ENCODE measurements around the gene FRMD4A.
"Not testable (repeated sequence)": the region's sequence is repeated elsewhere in the genome, so short reads cannot be mapped to it uniquely, and the experiment has no call there.

The FRMD4A gene

DNA sequence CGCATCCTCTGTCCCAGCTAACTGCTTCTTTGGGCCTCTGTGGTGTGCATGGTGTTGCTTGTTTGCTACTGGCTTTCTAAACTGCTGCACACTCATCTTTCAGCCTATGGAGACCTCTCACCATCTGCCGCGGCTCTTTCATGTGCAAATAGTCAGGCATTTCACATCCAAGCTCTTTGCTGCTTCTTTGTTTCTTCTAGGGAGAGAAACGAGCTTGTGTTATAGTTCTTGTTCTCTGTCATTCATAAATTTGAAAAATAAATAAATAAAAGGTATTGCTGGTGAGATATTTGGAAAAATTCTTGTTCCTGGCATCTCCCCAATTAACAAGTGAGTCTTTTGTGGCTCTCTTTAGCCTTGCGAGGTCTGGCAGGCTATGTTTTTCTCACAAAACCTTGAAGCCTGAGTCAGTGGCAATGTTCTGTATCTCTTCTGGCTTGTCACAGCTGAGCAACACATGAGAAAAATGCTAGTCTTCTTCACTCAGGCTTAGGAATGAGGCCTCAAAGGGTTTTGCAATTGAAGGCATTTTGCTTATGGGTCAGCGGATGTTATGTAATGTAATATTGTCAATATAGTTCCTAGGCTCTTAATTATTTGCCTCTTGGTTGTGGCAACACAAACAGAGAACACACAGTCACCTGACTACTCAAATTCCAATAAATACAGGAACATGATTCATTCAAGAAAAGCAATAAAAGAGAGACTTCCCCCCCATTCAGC, 274.0 kb downstream of the FRMD4A start:
- DNase-seq (ENCODE audit: low read depth in 2 of 2) = no peak

DNA sequence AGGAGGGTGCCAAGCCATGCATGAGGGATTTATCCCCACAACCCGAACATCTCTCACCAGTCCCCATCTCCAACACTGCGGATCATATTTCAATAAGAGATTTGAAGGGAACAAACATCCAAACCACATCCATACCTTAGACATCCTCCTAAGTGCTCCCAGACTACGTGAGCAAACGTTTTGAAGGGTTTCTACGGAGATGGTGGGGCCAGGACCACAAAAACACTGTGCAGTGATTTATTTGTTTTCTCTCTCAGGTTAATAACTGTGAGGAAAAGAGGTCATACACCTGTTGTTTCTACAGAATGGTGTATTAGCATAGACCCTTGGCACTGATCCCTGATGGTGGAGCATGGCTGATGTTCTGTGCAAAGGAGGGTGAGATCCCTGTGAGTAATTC, 277.8 kb downstream of the FRMD4A start:
- no peak for DNase-seq (ENCODE audit: low read depth in 2 of 2)

DNA sequence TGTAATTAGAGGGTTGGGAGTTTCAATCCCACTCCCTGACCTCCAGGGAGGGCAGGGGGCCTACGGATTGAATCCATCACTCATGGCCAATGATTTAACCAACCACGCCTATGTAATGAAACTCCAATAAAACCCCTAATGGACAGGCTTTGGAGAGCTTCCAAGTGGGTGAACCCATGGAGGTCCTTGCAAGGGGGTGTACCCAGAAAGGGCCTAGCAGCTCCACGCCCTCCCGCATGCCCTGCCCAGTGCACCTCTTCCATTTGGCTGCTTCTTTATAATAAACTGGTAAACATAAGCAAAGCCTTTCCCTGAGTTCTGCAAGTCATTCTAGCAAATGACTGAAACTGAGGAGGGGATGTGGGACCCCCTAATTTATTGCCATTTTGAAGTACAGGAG, 280.1 kb downstream of the FRMD4A start:
- DNase-seq (ENCODE audit: low read depth in 2 of 2) = no peak

DNA sequence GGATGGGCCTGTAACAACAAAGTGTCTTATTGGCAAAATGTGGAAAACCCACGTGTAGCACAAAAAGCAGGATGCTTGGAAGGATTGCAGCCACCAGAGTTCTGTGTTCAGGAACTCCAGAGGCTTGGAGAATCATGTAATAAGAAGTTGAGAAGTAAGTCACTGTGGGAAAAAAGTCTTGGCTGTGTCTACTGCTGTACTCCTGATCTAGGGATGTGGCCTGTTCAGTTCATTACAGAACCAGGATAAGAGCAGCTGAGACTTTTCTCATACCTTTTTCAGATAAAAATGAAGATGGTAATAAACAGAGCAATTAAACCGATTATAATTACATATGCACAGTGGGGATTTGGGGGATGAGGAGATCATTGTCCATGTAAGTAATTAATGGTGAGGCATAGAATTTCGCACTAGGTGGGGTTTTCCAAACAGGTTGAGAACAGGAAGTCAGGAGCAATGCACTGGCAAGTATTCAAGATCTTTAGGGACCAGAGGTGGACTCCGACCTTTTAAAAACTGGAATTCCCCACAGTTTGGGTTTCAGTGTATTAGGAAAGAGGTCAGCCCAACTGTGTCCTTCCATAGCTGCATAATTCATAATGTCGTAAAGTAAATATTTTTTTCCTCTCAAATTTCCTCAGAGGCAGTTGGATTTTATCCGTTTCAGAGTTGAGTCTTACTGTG, 281.7 kb downstream of the FRMD4A start:
- DNase-seq (ENCODE audit: low read depth in 2 of 2) = no peak

DNA sequence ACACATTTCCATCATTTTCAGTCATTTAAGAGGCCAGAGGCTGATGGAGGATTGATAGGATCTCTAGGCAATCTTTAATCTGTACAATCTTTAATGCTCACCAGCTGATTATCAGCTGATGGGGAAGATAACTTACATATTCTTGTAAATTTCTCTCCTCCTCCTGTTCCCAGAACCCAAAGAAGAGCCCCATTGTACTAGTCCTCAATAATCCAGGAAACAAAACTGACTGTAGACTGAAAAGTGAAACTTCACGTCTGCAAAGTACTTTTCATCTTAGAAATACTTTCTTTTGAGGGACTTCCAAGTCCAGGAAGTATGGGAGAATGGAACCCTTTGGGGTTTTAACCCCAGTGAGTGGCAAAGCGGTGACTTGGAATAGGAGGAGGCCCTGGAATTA, 283.3 kb downstream of the FRMD4A start:
- DNase-seq (ENCODE audit: low read depth in 2 of 2) = no peak

DNA sequence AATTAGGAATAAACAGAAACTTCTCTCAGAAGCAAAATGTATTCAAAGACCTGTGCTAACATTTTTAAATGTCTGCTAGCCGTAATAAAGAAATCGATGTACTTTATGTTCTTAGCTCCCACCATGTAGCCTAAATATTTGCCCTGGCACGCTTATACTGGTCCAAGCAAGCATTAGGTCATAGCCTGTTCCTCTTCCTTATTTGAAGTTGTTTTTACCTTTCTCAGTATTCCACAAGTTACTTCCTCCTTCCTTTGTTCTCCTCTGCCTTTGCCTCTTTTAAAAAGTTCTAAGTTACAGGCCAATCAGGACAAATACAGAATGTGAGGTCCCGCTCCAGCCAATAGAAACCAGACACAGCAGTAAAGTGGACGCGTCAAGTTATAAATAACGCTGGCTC, 288.7 kb downstream of the FRMD4A start:
- not testable (repeated sequence) for DNase-seq (ENCODE audit: low read depth in 2 of 2)

DNA sequence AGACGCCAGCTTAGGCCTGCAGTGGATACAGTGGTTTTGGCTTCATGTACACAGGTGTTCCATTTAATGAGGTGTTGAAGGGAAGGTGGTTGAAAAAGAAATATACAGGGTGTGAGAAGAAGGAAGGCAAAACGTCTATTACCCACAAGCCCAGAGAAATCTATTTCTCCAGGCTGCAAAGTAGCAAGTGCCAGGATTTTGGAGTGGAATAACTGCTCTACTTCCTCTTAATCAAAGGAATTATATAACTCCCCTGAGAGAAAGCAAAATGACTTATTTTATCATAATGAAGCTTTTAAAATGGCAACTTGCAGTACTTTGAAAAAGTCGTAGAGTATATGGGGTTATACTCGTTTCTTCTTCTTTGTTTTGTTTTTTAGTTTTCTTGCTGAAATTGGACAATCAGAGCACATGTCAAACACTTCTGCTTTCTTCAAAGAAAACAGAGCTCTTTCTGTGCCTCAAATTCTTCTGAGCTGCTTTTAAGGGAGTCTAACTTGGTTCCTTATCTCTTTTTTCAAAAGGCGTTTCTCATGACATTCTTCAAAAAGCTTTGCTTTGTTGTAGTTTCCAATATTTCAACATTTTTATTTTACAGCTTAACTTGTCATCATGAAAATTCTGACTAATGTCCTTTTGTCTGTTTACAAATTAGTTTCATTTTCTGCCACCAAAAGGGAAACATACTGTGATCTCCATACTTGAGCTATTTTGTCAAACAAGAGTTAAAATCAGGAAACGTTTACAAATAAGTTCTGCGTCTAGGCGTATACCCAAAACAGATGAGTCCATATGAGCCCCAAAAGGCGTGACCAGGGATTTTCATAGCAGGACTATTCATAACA, 289.7 kb downstream of the FRMD4A start:
- no peak for DNase-seq (ENCODE audit: low read depth in 2 of 2)

DNA sequence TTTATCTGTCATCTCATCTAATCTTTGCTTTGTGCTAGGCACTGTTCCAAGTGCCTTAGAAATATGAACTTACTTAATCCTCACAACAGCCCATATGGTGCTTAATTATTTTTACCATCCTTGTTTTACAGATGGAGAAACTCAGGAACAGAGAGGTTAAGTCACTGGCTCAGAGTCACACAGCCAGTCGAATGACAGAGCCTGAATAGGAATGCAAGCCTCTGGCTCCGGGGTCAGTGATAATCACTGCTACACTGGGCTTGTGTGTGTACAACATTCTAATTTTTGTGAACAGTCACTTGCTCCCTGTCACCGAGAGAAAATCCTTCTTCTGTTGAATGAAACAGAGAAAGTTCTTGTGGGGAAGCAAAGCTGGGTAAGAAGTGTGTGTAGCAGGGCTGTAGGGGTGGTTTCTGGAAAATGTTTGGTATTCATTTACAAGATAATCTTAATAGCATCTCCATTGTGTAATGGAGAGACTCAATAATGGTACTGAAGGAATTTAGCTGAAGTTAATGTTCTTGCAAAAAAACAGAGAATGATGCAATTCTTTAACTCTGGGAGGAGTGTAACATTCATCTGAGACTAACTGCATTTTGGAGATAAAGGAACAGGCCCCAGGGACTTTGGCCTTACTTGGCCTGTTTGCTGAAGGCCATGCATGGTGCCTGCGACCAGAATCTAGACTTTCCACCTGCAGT, 290.6 kb downstream of the FRMD4A start:
- no peak for DNase-seq (ENCODE audit: low read depth in 2 of 2)

DNA sequence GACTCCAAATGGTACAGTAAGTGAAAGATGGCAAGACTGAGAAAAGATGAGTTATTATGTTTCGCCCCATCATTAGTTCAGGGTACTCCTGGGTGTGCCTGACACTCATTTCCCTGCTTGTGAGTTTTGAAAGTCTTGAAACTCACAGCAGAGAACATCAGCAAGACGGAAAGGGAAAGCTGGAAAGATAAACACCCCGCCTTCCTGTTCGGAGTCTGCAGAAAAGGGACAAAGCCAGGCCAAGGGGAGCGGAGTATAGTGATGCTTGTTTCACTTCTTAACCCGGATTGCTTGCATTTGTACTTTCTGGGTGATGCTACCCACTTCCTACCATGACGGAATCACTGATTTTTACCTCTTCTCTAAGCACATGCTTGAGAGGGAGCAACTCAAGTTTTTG, 294.5 kb downstream of the FRMD4A start:
- no peak for DNase-seq (ENCODE audit: low read depth in 2 of 2)

DNA sequence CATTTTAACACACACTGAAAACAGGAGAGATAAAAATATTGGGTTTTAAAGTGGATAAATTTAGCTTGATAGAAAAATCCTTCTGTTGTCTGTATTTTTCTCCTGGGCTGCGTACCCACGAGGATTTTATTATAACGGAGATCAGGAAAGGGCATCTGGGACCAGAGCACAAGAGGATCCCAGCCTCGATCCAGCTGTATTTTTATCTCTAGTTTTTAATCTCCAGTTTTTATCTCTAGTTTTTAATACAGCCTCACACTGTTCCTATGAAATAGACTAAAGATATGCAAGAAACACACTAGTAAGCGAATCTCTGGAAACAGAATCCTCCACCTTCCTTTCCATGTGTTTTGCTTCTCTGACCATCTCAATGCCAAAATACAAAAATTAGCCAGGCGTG, 295.2 kb downstream of the FRMD4A start:
- no peak for DNase-seq (ENCODE audit: low read depth in 2 of 2)

DNA sequence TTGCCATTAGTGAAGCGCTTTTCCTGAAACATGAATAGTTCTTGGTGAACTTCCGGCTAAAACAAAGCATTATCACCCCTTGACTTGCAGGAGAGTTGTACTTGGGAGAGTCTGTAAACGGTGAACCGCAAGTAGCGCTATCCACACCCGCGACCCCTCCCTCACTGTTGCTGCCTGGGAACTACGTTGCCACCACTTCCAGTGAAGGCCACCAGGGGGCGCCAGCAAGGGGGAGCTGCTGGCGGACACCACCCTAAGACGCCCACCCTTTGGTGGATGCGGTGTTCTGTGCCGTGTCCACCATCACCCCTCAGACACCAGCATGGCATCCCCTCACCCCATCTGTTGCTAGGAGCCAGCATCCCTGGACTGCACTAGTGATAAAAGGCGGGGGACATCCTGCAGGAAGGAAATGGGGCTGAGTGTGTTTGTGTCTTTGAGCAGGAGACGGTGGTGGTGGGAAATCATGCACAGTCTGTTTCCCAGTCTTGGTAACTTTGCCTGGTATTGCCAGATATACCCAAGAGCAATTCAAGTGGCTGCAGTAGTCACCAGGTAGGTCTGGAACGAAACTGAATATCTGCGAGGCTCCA, 298.2 kb downstream of the FRMD4A start:
- DNase-seq (ENCODE audit: low read depth in 2 of 2) = peak; percentile 25 to 27

DNA sequence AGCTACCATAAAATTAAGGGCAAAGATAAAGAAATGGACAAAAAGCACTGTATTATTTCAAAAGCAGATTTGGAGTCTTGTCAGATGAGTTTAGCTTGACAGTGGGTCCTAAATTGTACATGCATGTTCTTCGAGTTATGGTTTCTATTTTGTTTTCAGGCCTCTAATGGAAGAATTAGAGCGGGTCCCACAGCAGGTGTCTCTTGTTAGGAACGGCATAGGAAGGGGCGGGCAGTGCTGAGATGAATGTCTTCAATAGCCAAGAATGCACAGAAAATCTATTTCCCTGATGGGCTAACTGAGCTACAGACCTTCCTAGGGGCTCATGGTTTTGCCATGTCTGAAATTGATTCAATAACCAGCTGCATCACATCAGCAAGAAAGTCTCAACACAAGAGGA, 304.4 kb downstream of the FRMD4A start:
- no peak for DNase-seq (ENCODE audit: low read depth in 2 of 2)

DNA sequence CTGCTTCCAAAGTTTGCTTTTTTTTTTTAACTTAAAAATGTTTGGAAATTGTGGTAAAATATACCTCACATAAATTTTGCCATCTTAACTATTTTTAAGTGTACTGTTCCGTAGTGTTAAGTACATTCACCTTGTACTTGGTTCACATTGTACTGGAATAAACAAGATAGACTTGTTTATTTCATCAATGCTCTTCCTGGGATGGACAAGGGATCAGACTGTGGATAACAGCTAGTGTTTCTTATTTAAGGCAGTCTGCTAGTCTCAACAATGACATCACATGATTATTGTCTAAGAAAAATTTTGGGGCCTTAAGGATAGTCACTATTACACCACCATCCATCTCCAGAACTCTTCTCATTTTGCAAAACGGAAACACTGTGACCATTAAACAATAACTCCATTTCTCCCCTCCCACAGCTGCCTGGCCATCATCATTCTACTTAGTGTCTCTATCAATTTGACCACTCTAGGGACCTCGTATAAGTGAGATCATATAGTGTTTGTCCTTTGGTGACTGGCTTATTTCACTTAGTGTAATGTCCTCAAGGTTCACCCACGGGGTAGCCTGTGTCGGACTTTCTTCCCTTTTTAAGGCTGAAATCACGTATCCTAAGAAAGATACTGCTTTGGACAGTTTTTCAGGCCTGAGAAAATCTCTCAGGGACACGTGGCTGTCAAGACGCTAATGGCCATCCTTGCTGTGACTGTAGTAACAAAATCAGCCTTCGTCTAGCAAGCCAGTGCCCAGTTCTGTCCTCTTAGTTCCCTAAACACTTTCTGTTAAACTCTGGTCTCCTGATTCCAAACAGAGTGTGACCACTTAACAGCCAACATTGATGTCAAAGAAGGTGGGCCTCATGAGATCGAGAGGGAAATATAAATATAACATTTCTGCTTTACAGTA, 305.2 kb downstream of the FRMD4A start:
- no peak for DNase-seq (ENCODE audit: low read depth in 2 of 2)

DNA sequence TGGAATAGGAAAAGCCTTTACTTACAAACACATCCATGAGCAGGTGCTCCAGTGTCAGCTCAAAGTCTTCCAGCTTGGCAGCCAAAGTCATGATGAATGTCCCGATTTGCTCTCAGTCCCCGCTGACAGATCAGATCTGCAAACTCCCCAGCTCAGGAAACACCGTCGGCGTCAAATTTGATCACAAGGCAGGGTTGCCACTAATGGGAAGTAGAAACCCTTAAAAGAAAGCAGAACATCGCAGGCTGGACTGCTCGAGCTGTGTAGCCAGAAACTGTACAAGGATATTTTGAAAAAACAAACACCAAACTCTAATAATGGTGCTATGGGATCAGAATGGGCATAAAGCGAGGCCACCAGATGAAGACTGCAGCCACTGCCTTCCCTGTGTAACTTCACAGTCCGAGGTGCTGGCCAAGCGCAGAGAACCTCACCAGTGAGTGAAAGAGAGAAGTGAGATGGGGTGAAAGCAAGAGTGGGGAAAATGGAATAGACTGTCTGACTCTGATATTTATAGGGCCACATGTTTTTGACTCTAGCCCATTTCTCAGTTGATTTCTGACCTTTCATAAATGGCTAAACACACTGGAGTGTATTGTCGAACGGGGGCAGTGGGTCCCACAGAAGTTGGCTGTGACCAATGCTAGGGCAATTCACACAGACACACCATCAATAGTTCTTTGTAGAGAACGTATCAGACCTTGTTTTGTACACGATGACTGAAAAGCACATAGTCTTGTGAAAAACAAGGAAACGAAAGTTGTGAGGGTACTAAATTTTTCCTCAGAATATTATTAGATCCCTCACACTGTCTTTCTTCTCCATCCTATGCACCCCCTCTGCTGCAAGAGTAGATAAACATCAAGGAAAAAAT, 306.2 kb downstream of the FRMD4A start:
- DNase-seq (ENCODE audit: low read depth in 2 of 2) = no peak

DNA sequence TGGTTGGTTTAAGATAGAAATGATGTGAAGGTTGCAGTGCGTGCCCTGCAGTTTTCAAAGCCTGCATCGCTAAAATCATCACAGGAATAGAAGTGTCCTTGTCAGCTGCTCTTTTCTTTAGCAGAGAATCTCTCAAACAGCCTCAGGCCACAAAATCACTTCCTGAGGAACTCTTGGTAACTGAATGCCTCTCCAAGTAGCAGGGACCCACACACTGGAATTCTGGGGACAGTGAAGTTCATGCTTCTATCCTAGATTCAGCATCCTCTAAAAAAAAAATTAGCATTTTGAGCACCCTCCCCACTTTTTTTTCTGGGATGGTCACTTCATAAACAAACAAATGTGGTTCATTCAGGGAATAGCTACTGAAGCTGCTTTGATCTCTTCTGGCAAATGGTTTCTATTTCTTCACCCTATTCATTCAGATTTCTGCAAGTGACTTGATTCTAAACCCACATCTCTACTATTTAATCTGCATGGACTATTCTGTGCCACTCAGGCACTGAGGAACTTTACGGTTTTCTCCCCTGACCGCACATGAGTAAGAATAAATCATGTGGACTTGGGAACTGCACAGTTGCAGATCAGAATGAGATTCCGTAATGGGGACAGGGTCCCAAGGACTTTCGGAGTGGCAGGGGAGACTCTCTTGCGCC, 306.9 kb downstream of the FRMD4A start:
- no peak for DNase-seq (ENCODE audit: low read depth in 2 of 2)

DNA sequence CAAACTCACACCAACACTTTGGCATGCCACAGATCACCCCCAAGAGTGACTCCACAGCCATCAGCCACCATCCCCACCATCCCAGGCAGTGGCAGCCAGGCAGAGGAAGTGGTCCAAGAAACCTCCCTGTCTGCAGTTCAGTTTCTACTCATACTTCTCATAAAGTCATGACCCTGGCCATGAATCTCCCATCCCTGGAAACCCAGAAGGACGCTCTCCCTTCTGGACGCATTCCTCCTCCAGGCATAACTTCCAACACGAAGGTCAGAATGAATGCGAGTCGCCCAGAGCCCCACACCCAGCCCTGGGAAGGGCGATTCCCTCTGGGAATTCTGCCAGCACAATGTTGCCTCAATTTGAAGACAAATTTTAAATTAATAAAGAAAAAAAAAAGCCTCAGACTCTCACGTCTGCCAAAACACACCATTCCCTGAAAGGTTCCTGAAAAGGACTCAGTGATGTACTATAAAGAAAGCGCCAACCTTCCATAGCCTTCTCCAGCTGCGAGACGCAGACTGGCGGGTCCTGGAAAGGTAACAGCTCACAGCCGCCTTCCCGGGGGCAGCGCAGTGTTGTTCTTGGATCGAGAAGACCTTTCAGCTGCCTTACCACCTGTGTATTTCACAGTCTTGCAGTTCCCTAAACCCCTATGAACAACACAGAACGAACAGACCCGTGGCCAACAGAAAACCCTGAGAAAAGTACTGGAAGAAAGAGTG, 307.6 kb downstream of the FRMD4A start:
- DNase-seq (ENCODE audit: low read depth in 2 of 2) = no peak

DNA sequence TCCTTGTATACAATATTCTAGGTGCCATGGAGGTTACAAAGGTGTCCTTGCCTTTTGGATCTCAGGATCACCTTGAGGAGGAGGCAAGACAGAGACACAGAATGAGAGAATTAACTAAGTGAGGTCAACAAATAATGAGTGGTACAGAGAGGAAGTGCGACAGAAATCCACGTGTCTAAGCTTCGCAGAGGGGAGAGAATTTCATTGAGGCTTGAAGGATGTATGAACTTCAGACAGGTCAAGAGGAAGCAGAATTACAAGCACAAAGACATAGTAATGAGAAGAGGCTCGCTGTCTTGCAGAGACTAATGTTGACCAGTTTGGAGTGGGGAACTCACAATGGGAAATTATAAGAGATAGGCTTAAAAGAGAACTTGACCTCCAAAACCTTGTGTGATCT, 308.7 kb downstream of the FRMD4A start:
- no peak for DNase-seq (ENCODE audit: low read depth in 2 of 2)

DNA sequence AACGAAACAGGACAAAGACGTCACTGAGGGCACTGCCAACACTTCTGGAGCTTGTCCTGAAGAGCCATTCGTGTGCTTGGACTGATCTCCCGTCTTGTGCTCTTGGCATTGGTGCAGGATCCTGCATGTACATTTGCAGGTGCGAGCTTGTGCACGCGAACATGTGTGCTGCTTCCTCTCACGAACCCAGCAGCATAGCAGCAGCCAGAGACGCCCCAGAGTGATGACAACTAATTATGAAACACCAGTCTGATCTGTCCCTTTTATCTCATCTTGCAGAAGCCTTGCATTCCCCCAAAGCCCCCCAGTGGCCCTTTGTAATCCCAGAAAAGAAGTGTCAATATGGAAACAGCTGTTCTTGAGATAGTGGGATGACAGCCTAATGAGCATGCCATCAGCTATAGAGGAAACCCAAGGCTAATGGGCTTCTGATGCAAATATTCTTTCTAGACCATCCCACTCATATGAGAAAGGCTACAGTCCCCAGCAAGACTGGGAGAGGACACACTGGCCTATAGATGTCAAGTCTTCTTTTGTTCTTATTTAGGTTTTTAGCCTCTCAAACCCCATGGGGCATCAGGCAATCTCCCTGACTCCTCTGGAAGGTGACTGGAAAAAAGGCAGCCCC, 310.6 kb downstream of the FRMD4A start:
- no peak for DNase-seq (ENCODE audit: low read depth in 2 of 2)
